Nephron (organoid): ENCODE results near the gene PDZRN4.
"Not testable (repeated sequence)": the region's sequence is repeated elsewhere in the genome, so short reads cannot be mapped to it uniquely, and the experiment has no call there.

ENCODE experiments used
- H3K27ac Mint-ChIP-seq, 3 experiments: 2 replicates each; pipeline ENCODE4 v1.8.0; 2020; ENCODE audit warnings: mixed read lengths in 3 of 3, mild to moderate bottlenecking in 2 of 3, moderate library complexity in 1 of 3
- H3K27me3 Mint-ChIP-seq: 2 replicates; pipeline ENCODE4 v1.8.0; 2021; ENCODE audit warnings: low read depth, mild to moderate bottlenecking, moderate library complexity, mixed read lengths
- H3K36me3 Mint-ChIP-seq: 2 replicates; pipeline ENCODE4 v1.8.0; 2020; ENCODE audit warnings: low read depth, mixed read lengths
- H3K4me1 Mint-ChIP-seq: 2 replicates; pipeline ENCODE4 v1.8.0; 2020; ENCODE audit warnings: mixed read lengths
- H3K4me3 Mint-ChIP-seq, 3 experiments: 2 replicates each; pipeline ENCODE4 v1.8.0; 2020; ENCODE audit warnings: mild to moderate bottlenecking in 3 of 3, mixed read lengths in 3 of 3, moderate library complexity in 2 of 3
- H3K9me3 Mint-ChIP-seq: 2 replicates; pipeline ENCODE4 v1.8.0; 2020; ENCODE audit warnings: mixed read lengths
- TF ChIP-seq, protein P1 (sequence below), 3 experiments: fragments of 200-600 bp; sonication (generic); IDR thresholded peaks; one replicate each; pipeline ENCODE4 v1.5.0; 2021; ENCODE audit warnings: antibody characterized with exemption in 3 of 3; ENCODE audit not compliant: unreplicated experiment in 3 of 3

PDZRN4 gene

DNA sequence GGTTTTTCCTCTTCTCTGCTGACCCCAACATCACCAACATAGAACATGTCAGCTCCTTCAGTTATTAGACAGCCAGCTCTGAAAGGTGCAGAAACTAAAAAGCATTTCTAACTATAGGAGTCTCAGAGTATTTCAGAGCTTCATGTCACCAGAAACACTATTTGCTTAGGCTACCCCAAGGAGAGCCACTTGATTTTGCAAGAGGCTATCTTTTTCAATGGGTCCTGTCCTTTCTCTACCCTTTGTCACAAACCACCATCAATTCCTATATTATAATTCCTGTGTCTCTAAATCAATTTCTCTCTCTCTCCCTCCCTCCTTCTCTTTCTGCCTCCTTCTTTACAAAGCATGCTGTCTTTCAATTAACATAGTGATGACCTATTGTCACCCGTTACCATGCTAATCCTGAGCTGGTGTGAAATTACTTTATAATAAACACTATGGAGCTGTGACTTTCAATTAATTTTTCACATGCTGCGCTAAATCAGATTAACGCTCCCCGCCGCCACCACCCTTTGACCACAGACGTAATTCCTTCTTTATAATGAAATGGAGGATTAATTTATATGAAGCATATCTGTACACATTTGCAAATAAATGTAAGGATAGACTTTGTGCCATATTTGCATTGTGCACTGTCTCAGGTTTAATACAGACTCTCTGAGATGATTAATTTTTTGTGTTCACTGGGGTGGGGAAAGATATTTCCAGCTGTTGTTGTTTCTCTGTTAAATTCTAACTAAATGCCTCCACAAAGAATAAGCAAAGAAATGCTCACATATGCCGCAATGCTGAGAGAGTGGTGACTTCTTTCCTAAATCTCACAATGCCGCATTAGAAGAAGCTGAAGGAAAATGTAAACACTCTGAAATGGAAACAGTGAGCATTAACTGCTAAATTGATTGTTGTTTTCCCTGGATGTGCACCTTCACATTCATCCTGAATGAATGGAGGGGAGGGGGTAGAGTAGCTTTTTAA is 418.6 kb downstream of the PDZRN4 start:
- H3K27me3 Mint-ChIP-seq: no peaks in the 10 kb centered on the region
- TF ChIP-seq, protein P1, sequence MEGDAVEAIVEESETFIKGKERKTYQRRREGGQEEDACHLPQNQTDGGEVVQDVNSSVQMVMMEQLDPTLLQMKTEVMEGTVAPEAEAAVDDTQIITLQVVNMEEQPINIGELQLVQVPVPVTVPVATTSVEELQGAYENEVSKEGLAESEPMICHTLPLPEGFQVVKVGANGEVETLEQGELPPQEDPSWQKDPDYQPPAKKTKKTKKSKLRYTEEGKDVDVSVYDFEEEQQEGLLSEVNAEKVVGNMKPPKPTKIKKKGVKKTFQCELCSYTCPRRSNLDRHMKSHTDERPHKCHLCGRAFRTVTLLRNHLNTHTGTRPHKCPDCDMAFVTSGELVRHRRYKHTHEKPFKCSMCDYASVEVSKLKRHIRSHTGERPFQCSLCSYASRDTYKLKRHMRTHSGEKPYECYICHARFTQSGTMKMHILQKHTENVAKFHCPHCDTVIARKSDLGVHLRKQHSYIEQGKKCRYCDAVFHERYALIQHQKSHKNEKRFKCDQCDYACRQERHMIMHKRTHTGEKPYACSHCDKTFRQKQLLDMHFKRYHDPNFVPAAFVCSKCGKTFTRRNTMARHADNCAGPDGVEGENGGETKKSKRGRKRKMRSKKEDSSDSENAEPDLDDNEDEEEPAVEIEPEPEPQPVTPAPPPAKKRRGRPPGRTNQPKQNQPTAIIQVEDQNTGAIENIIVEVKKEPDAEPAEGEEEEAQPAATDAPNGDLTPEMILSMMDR (IDR thresholded peaks at IDR 0.05; ENCODE audit: unreplicated experiment in 3 of 3): no peak
- peaks cover 3% of the 10 kb centered on the region for H3K9me3 Mint-ChIP-seq
- no peaks in the 10 kb centered on the region for H3K4me1 Mint-ChIP-seq
- no peak overlapping the region for H3K4me3 Mint-ChIP-seq
- no peaks in the 10 kb centered on the region for H3K36me3 Mint-ChIP-seq
- H3K27ac Mint-ChIP-seq: no peak overlapping the region

- H3K36me3 Mint-ChIP-seq: peaks cover 4% of the 10 kb centered on the region
- H3K9me3 Mint-ChIP-seq: peaks cover 13% of the 10 kb centered on the region
- no peaks in the 10 kb centered on the region for H3K27me3 Mint-ChIP-seq
- H3K27ac Mint-ChIP-seq: no peak overlapping the region
- H3K4me1 Mint-ChIP-seq: no peaks in the 10 kb centered on the region
- TF ChIP-seq, protein P1 (IDR thresholded peaks at IDR 0.05; ENCODE audit: unreplicated experiment in 3 of 3): no peak
- no peak overlapping the region for H3K4me3 Mint-ChIP-seq
Observed at GRCh38 chr12:41612892-41613557, 424.9 kb downstream of the PDZRN4 start.

DNA sequence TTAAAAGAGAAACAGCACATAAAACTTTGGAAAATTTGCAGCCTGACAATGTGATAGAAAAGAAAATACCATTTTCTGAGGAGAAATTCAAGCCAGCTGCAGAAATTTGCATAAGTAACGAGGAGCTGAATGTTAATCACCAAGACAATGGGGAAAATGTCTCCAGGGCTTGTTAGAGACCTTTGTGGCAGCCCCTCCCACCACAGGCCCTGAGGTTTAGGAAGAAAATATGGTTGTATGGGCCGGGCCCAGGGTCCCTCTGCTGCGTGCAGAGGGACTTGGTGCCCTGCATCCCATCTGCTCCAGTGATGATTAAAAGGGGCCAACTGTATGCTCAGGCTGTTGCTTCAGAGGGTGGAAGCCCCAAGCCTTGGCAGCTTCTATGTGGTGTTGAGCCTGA is 427.1 kb downstream of the PDZRN4 start:
- H3K27ac Mint-ChIP-seq, H3K4me1 Mint-ChIP-seq, H3K4me3 Mint-ChIP-seq, H3K27me3 Mint-ChIP-seq, H3K36me3 Mint-ChIP-seq: not testable (repeated sequence)
- peaks cover 13% of the 10 kb centered on the region for H3K9me3 Mint-ChIP-seq

DNA sequence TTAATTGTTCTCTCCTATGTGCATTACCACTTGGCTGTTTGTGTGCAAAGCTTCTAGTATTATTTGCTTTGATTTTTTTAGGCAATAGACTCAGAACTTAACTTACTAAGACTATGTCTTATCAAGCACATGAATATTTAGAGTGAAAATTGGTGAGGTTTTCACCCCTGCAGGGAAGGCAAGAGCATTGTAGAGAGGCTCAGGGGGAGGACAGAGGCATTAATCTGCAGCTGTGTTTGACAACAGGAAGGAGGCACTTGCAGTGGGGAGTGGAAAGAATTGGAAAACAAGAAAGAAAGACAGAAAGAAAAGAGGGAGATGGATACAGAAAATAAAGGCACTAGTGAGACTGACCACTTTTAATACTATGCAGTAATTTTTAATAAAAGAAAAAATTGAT is 431.6 kb downstream of the PDZRN4 start:
- TF ChIP-seq, protein P1 (IDR thresholded peaks at IDR 0.05; ENCODE audit: unreplicated experiment in 3 of 3): no peak
- peak overlapping the region in 1 of 3 experiments; percentile 0 for H3K4me3 Mint-ChIP-seq
- H3K9me3 Mint-ChIP-seq: peaks cover 8% of the 10 kb centered on the region
- no peaks in the 10 kb centered on the region for H3K27me3 Mint-ChIP-seq
- H3K4me1 Mint-ChIP-seq: peaks cover 6% of the 10 kb centered on the region
- peaks cover 4% of the 10 kb centered on the region for H3K36me3 Mint-ChIP-seq
- peak overlapping the region; percentile 42 to 87 (median 70) for H3K27ac Mint-ChIP-seq

DNA sequence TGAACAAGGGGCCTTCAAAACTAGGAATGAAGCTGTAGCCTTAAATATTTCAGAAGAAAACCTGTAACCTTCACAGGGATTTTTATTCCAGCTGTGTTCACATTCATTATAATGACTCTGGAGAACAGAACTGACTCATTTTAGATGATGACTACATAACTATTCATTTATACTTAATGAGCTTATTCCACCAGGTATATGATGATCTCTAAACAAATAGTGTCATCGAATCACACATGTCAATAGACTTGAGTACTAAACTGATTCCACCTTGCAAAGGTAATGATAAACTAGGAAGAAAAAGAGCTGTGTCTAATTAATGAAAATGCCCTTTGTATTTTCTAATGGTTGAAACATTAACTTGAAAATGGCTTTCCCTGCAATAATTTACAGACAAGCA is 433.2 kb downstream of the PDZRN4 start:
- peak overlapping the region; percentile 78 to 93 (median 92) for H3K27ac Mint-ChIP-seq
- peaks cover 6% of the 10 kb centered on the region for H3K4me1 Mint-ChIP-seq
- H3K36me3 Mint-ChIP-seq: peaks cover 4% of the 10 kb centered on the region
- TF ChIP-seq, protein P1 (IDR thresholded peaks at IDR 0.05; ENCODE audit: unreplicated experiment in 3 of 3): no peak
- no peaks in the 10 kb centered on the region for H3K27me3 Mint-ChIP-seq
- H3K9me3 Mint-ChIP-seq: peaks cover 4% of the 10 kb centered on the region
- no peak overlapping the region for H3K4me3 Mint-ChIP-seq
